Liver (tissue), 9 donors: ENCODE data around the gene TSSK1B. TPM values are rescaled to one million over a fixed set of nuclear protein-coding genes. Genes with fewer than 3 reads are reported as not detected.

ENCODE experiments used
- DNase-seq: peaks from one replicate; pipeline ENCODE4 v3.0.0-alpha.2; 2017; ENCODE audit warnings: low spot score
- H3K27ac ChIP-seq, 2 donors: one replicate each; pipeline ENCODE4 v1.7.0; 2013; ENCODE audit warnings: inconsistent platforms in 2 of 2, low read length in 2 of 2, control low read depth in 1 of 2, low read depth in 1 of 2, mild to moderate bottlenecking in 1 of 2
- H3K27me3 ChIP-seq, 4 donors: one replicate each; pipeline versions ENCODE4 v1.6.1 to v1.7.0; 2013; ENCODE audit warnings: low read length in 3 of 4, inconsistent platforms in 1 of 4, mild to moderate bottlenecking in 1 of 4, moderate library complexity in 1 of 4; ENCODE audit not compliant: control insufficient read depth in 4 of 4, insufficient read depth in 4 of 4
- H3K36me3 ChIP-seq, 4 donors: one replicate each; pipeline versions ENCODE4 v1.6.1 to v1.7.0; 2013; ENCODE audit warnings: low read length in 3 of 4, mild to moderate bottlenecking in 3 of 4, low read depth in 1 of 4, moderate library complexity in 1 of 4; ENCODE audit not compliant: control insufficient read depth in 4 of 4, insufficient read depth in 3 of 4
- H3K4me1 ChIP-seq, 4 donors: one replicate each; pipeline versions ENCODE4 v1.6.1 to v1.7.0; 2013; ENCODE audit warnings: low read length in 3 of 4, mild to moderate bottlenecking in 3 of 4, moderate library complexity in 1 of 4; ENCODE audit not compliant: control insufficient read depth in 4 of 4, insufficient read depth in 4 of 4
- H3K4me3 ChIP-seq, 3 donors: one replicate each; pipeline versions ENCODE4 v1.6.1 to v1.7.0; 2013; ENCODE audit warnings: low read length in 3 of 3, control low read depth in 1 of 3, low read depth in 1 of 3, mild to moderate bottlenecking in 1 of 3
- H3K9ac ChIP-seq, 2 donors: one replicate each; pipeline ENCODE4 v1.7.0; 2013; ENCODE audit warnings: low read length in 2 of 2, mild to moderate bottlenecking in 2 of 2, moderate library complexity in 2 of 2, control low read depth in 1 of 2, low read depth in 1 of 2
- H3K9me3 ChIP-seq, 4 donors: one replicate each; pipeline versions ENCODE4 v1.6.1 to v1.7.0; 2013; ENCODE audit warnings: low read length in 3 of 4; ENCODE audit not compliant: control insufficient read depth in 4 of 4
- ATF3 ChIP-seq: IDR thresholded peaks from 2 replicates; pipeline ENCODE4 v1.6.1; 2016; ENCODE audit warnings: antibody characterized with exemption
- EGR1 ChIP-seq, 2 donors: IDR thresholded peaks; 2 replicates each; pipeline ENCODE4 v1.6.1; 2016 to 2018; ENCODE audit warnings: antibody characterized with exemption in 2 of 2, low read depth in 2 of 2
- FOXA1 ChIP-seq: IDR thresholded peaks from 2 replicates; pipeline ENCODE4 v1.6.1; 2016; ENCODE audit warnings: antibody characterized with exemption
- FOXA2 ChIP-seq: IDR thresholded peaks from 2 replicates; pipeline ENCODE4 v1.6.1; 2016; ENCODE audit warnings: antibody characterized with exemption
- HNF4G ChIP-seq: IDR thresholded peaks from 2 replicates; pipeline ENCODE4 v1.6.1; 2016; ENCODE audit warnings: antibody characterized with exemption
- JUND ChIP-seq, 2 donors: IDR thresholded peaks; 2 replicates each; pipeline ENCODE4 v1.6.1; 2016; ENCODE audit warnings: antibody characterized with exemption in 2 of 2
- MAX ChIP-seq: IDR thresholded peaks from 2 replicates; pipeline ENCODE4 v1.6.1; 2016; ENCODE audit warnings: antibody characterized with exemption
- NR2F2 ChIP-seq: IDR thresholded peaks from 2 replicates; pipeline ENCODE4 v1.6.1; 2016; ENCODE audit warnings: antibody characterized with exemption
- RAD21 ChIP-seq, 2 donors: IDR thresholded peaks; 2 replicates each; pipeline ENCODE4 v1.6.1; 2016; ENCODE audit warnings: antibody characterized with exemption in 2 of 2, mild to moderate bottlenecking in 2 of 2
- REST ChIP-seq: IDR thresholded peaks from 2 replicates; pipeline ENCODE4 v1.6.1; 2016; ENCODE audit warnings: antibody characterized with exemption, mild to moderate bottlenecking
- RXRA ChIP-seq, 2 donors: IDR thresholded peaks; 2 replicates each; pipeline ENCODE4 v1.6.1; 2017 to 2018; ENCODE audit warnings: antibody characterized with exemption in 2 of 2, mild to moderate bottlenecking in 1 of 2
- SP1 ChIP-seq: IDR thresholded peaks from 2 replicates; pipeline ENCODE4 v1.6.1; 2018; ENCODE audit warnings: antibody characterized with exemption, mild to moderate bottlenecking
- YY1 ChIP-seq: IDR thresholded peaks from 2 replicates; pipeline ENCODE4 v1.6.1; 2016; ENCODE audit warnings: antibody characterized with exemption, mild to moderate bottlenecking
- ZBTB33 ChIP-seq: IDR thresholded peaks from 2 replicates; pipeline ENCODE4 v1.6.1; 2016; ENCODE audit warnings: antibody characterized with exemption
- WGBS: extraction: QIAGEN DNeasy Blood & Tissue Kit; methylation state at CpG from one replicate; pipeline ENCODE4 v1.1.7; 2013; 5-methylcytosine and 5-hydroxymethylcytosine counted together
- polyA plus RNA-seq, 2 donors: library from polyadenylated mRNA; stranded (reverse) in 1 of 2; unstranded in 1 of 2; fragments of 200-250 nt in 1 of 2; fragments of >200 nt in 1 of 2; fragmentation: Nextera tagmentation in 1 of 2; extraction: Ambion mirVana in 1 of 2; gene quantifications; one replicate each; pipeline versions ENCODE4 v1.2.1 to v1.2.3, GENCODE V29; 2013 to 2015
- total RNA-seq, 2 donors: library from RNA; depleted of rRNA; stranded (reverse); fragments of >200 nt; gene quantifications; one replicate each; pipeline ENCODE4 v1.2.3, GENCODE V29; 2014
- donor health status: healthy.
- donor health status: healthy.
- donor health status: healthy.
- donor health status: healthy.
- donor health status: healthy.

TSSK1B gene
- total and polyA plus RNA-seq, 4 donors, result not detected

- TF ChIP-seq EGR1 (IDR thresholded peaks at IDR 0.05; ENCODE audit: low read depth in 2 of 2) (no peak), SP1 (no peak), ZBTB33 (no peak), FOXA2 (no peak), RAD21 (IDR thresholded peaks at IDR 0.05) (no peak)
These were observed 752 bp downstream of the TSSK1B start (continued) for GRCh38 chr5:113433862-113434612.

GRCh38 chr5:113433071-113433470, 1.7 kb downstream of the TSSK1B start:
- no peak for DNase-seq
- Histone ChIP-seq H3K9me3 (no peaks in the 10 kb centered on the region), H3K4me3 (no peak overlapping the region), H3K27me3 (no peaks in the 10 kb centered on the region), H3K36me3 (no peaks in the 10 kb centered on the region), H3K27ac (no peak overlapping the region), H3K4me1 (no peaks in the 10 kb centered on the region), H3K9ac (no peak overlapping the region)
- WGBS, result 92% methylated on average over 21 of the region's 21 CpGs
- TF ChIP-seq ATF3, result no peak
- TF ChIP-seq FOXA1, result no peak
- no peak for TF ChIP-seq JUND (IDR thresholded peaks at IDR 0.05)
- no peak for TF ChIP-seq FOXA2
- TF ChIP-seq YY1, result no peak
- no peak for TF ChIP-seq REST
- no peak for TF ChIP-seq ZBTB33
- no peak for TF ChIP-seq HNF4G
- no peak for TF ChIP-seq MAX
- no peak for TF ChIP-seq RXRA (IDR thresholded peaks at IDR 0.05)
- no peak for TF ChIP-seq NR2F2
